SH-SY5Y (cell line): ENCODE measurements around the gene P2RY14.

Experiments
- GATA2 ChIP-seq: IDR thresholded peaks from 2 replicates; pipeline ENCODE4 v1.6.1; 2011; ENCODE audit warnings: mild to moderate bottlenecking, low read depth, low read length
- GATA3 ChIP-seq: IDR thresholded peaks from 2 replicates; pipeline ENCODE4 v1.6.1; 2011; ENCODE audit warnings: low read depth, mild to moderate bottlenecking, low read length, moderate library complexity

DNA sequence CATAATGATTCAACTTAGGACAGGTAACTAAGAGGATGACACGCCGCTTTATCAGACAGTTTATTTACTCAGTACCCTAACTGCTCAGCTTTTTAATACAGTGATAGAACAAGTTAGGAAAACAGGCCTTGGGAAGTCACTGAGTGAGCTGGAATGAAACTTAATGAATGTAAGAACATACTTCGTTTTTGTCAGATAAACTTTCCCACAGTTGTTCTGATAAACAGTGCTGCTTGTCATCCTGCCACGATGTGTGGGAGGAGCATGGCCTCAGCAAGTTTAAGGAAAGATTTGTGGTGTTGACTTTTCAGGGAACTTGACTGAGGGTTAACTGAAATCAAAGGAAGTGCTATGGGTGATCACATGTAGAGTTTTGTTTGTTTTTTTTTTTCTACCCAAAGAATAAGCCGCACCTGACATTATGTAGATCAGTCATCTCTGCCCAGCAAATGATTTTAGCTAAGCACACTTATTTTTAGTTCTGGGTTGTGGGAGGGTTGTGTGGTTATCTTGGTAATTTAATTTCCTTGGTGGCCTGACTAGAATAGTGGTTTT is 5.6 kb upstream of the P2RY14 start:
- TF ChIP-seq GATA2 (no peak), GATA3 (no peak)
